Left lung (tissue), 10 donors: ENCODE data around the gene ECSIT. TPM values are rescaled to one million over a fixed set of nuclear protein-coding genes. Genes with fewer than 3 reads are reported as not detected.

Experiments
- ATAC-seq: fragments of 200-7000 bp; cut with Tn5 transposase; one replicate; pipeline ENCODE4 v1.9.1; 2020; ENCODE audit warnings: moderate library complexity
- DNase-seq, 4 donors: peaks; one replicate each; pipeline ENCODE4 v3.0.0-alpha.2; 2013 to 2020
- H3K27ac ChIP-seq, 2 donors: fragments of 200-600 bp; sonication (generic) in 1 of 2; one replicate each; pipeline versions ENCODE4 v1.5.0 to v1.8.0; 2020 to 2021
- H3K27me3 ChIP-seq, 2 donors: fragments of 200-600 bp; sonication (generic) in 1 of 2; one replicate each; pipeline versions ENCODE4 v1.5.0 to v1.8.0; 2020 to 2021
- H3K36me3 ChIP-seq, 2 donors: fragments of 200-600 bp; sonication (generic) in 1 of 2; one replicate each; pipeline versions ENCODE4 v1.5.0 to v1.8.0; 2020 to 2021
- H3K4me1 ChIP-seq, 2 donors: fragments of 200-600 bp; one replicate each; pipeline ENCODE4 v1.8.0; 2021
- H3K4me3 ChIP-seq, 2 donors: fragments of 200-600 bp; sonication (generic) in 1 of 2; one replicate each; pipeline versions ENCODE4 v1.5.0 to v1.8.0; 2020 to 2021; ENCODE audit warnings: mild to moderate bottlenecking in 1 of 2
- H3K9me3 ChIP-seq, 2 donors: fragments of 200-600 bp; sonication (generic) in 1 of 2; one replicate each; pipeline versions ENCODE4 v1.5.0 to v1.8.0; 2020 to 2021
- CTCF ChIP-seq, 2 donors: fragments of 200-600 bp; sonication (generic) in 1 of 2; IDR thresholded peaks; one replicate each; pipeline versions ENCODE4 v1.5.0 to v1.8.0; 2021; ENCODE audit warnings: antibody characterized with exemption in 2 of 2
- intact Hi-C, 2 donors: fragments of 100-400 bp; cut with DNase I; formaldehyde crosslinking; loops; one replicate each; pipeline versions ENCODE4 v1.11.2 to v1.14.2; 2022
- polyA plus RNA-seq, 6 donors: library from polyadenylated mRNA; unstranded; fragments of 120-200 nt; gene quantifications; one replicate each; pipeline ENCODE4 v1.2.1, GENCODE V29; 2013; ENCODE audit not compliant: insufficient read length in 6 of 6
- total RNA-seq, 2 donors: library from RNA; stranded (reverse); fragmentation: NEBNext Ultra II Directional; extraction: Animal tissue kit (Norgen Biotek cat#: 25700); gene quantifications; one replicate each; pipeline ENCODE4 v1.2.1, GENCODE V29; 2021
- donor health status: DM: no; HTN: yes; CAD: no.
- donor health status: DM: no; HTN: no; CAD: no.

ECSIT gene
- total and polyA plus RNA-seq, 8 donors = 32.6 to 44.6 (median 36.6) TPM

- H3K27me3 ChIP-seq = no peaks in the 10 kb centered on the region
- peaks cover 10 to 39% of the 10 kb centered on the region in 2 donors for H3K4me1 ChIP-seq
- TF ChIP-seq CTCF (IDR thresholded peaks at IDR 0.05) = no peak
- intact Hi-C loops = no loop called here
- DNase-seq (no peak), ATAC-seq (no peak)
- no peak overlapping the region for H3K27ac ChIP-seq
- no peak overlapping the region for H3K4me3 ChIP-seq
- H3K9me3 ChIP-seq = no peaks in the 10 kb centered on the region
- H3K36me3 ChIP-seq = peaks cover 0 to 51% of the 10 kb centered on the region in 2 donors
These were observed 26.3 kb upstream of the ECSIT start for GRCh38 chr19:11555246-11555645.

- TF ChIP-seq CTCF (IDR thresholded peaks at IDR 0.05) = no peak
- Histone ChIP-seq H3K27me3 (no peaks in the 10 kb centered on the region), H3K4me3 (no peak overlapping the region), H3K27ac (no peak overlapping the region), H3K4me1 (peaks cover 6 to 29% of the 10 kb centered on the region in 2 donors), H3K9me3 (no peaks in the 10 kb centered on the region), H3K36me3 (peaks cover 0 to 51% of the 10 kb centered on the region in 2 donors)
- intact Hi-C loops = no loop called here
- no peak for ATAC-seq
- no peak for DNase-seq
These were observed 25.2 kb upstream of the ECSIT start for GRCh38 chr19:11554160-11554559.

GRCh38 chr19:11552666-11553372 is 23.9 kb upstream of the ECSIT start:
- Histone ChIP-seq H3K27ac (no peak overlapping the region), H3K4me1 (peaks cover 1 to 20% of the 10 kb centered on the region in 2 donors), H3K4me3 (no peak overlapping the region), H3K36me3 (peaks cover 0 to 51% of the 10 kb centered on the region in 2 donors), H3K9me3 (no peaks in the 10 kb centered on the region), H3K27me3 (no peaks in the 10 kb centered on the region)
- ATAC-seq (no peak), DNase-seq (no peak)
- intact Hi-C loops = no loop called here
- no peak for TF ChIP-seq CTCF (IDR thresholded peaks at IDR 0.05)

GRCh38 chr19:11551603-11552235 is 22.8 kb upstream of the ECSIT start:
- TF ChIP-seq CTCF (IDR thresholded peaks at IDR 0.05) = no peak

GRCh38 chr19:11550265-11550664 is 21.3 kb upstream of the ECSIT start:
- ATAC-seq (no peak), DNase-seq (no peak)
- peaks cover 0 to 39% of the 10 kb centered on the region in 2 donors for H3K36me3 ChIP-seq
- no peaks in the 10 kb centered on the region for H3K9me3 ChIP-seq
- no peaks in the 10 kb centered on the region for H3K4me1 ChIP-seq
- no peak for TF ChIP-seq CTCF (IDR thresholded peaks at IDR 0.05)
- intact Hi-C loops = no loop called here
- H3K27me3 ChIP-seq = no peaks in the 10 kb centered on the region
- no peak overlapping the region for H3K4me3 ChIP-seq
- H3K27ac ChIP-seq = no peak overlapping the region

More at GRCh38 chr19:11551603-11552235, 22.8 kb upstream of the ECSIT start:
- intact Hi-C loops = no loop called here
- H3K9me3 ChIP-seq = no peaks in the 10 kb centered on the region
- no peak overlapping the region for H3K27ac ChIP-seq
- H3K4me1 ChIP-seq = peaks cover 0 to 10% of the 10 kb centered on the region in 2 donors
- DNase-seq (no peak), ATAC-seq (peak; percentile 34)
- H3K27me3 ChIP-seq = no peaks in the 10 kb centered on the region
- H3K36me3 ChIP-seq = peaks cover 0 to 51% of the 10 kb centered on the region in 2 donors
- no peak overlapping the region for H3K4me3 ChIP-seq
